ENCODE measurements around the gene PTPRN2. TPM values are rescaled to one million over a fixed set of nuclear protein-coding genes. Genes with fewer than 3 reads are reported as not detected.

The PTPRN2 gene
- total RNA-seq, 1 donor from 2014 or later, result 32.2 TPM

GRCh38 chr7:157954901-157955300 lies 632.7 kb downstream of the PTPRN2 start:
- DNase-seq (ENCODE audit: low read depth, low spot score), result no peak
- TF ChIP-seq CTCF (conservative IDR thresholded peaks at IDR 0.05), result no peak

DNA sequence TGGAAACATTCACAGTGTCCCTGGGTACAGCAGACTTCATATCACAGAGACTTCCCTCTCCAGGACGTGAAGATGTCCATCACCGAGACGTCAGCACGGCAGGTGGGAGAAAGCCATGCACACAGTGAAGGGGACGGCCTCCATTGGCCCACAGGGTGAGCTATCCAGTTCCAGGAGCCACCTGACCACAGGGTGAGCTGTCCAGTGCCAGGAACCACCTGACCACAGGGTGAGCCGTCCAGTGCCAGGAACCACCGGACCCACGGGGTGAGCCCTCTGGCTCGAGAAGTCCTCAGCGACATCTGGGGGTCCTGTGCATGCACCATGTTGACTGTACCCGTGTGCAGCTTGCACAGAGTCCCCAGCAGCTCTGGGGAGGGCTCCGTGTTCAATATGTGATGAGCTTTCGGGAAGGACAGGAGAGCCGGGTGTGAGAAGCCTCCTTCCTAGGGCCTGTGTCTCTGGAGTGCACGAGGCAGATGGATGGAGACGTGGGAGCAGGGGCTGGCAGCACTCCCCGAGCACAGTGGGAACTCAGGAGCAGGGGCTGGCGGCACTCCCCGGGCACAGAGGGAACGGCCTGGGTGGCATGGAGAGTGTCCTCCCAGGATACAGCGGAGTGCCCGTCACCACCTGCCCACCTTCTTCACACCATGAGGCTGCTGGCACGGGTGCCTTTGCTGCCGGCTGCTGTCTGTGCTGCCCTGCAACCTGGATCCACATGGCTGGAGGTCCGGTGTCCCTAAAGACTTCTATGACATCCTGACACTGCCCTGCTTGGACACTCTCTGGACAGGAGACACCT lies 634.6 kb downstream of the PTPRN2 start:
- no peak for TF ChIP-seq CTCF (conservative IDR thresholded peaks at IDR 0.05)
- Mint-ChIP-seq H3K27ac (ENCODE audit: unreplicated experiment) (peak overlapping the region; percentile 71), H3K4me1 (no peaks in the 10 kb centered on the region), H3K4me3 (no peak overlapping the region), H3K36me3 (ENCODE audit: low read depth) (peaks cover 12% of the 10 kb centered on the region), H3K9me3 (peaks cover 5% of the 10 kb centered on the region), H3K27me3 (ENCODE audit: low read depth) (peaks cover 5% of the 10 kb centered on the region)
- DNase-seq (ENCODE audit: low read depth, low spot score), result no peak

More at GRCh38 chr7:157954901-157955300, 632.7 kb downstream of the PTPRN2 start:
- Mint-ChIP-seq H3K36me3 (ENCODE audit: low read depth) (peaks cover 5% of the 10 kb centered on the region), H3K27ac (ENCODE audit: unreplicated experiment) (no peak overlapping the region), H3K9me3 (peaks cover 3% of the 10 kb centered on the region), H3K4me1 (no peaks in the 10 kb centered on the region), H3K27me3 (ENCODE audit: low read depth) (peaks cover 8% of the 10 kb centered on the region), H3K4me3 (no peak overlapping the region)

- Mint-ChIP-seq H3K27ac (ENCODE audit: unreplicated experiment) (peak overlapping the region; percentile 83), H3K9me3 (peaks cover 10% of the 10 kb centered on the region), H3K27me3 (ENCODE audit: low read depth) (peaks cover 5% of the 10 kb centered on the region), H3K36me3 (ENCODE audit: low read depth) (peaks cover 17% of the 10 kb centered on the region), H3K4me3 (no peak overlapping the region), H3K4me1 (no peaks in the 10 kb centered on the region)
- no peak for DNase-seq (ENCODE audit: low read depth, low spot score)
- TF ChIP-seq CTCF (conservative IDR thresholded peaks at IDR 0.05), result no peak
These were observed 635.5 kb downstream of the PTPRN2 start for GRCh38 chr7:157952050-157952667.

DNA sequence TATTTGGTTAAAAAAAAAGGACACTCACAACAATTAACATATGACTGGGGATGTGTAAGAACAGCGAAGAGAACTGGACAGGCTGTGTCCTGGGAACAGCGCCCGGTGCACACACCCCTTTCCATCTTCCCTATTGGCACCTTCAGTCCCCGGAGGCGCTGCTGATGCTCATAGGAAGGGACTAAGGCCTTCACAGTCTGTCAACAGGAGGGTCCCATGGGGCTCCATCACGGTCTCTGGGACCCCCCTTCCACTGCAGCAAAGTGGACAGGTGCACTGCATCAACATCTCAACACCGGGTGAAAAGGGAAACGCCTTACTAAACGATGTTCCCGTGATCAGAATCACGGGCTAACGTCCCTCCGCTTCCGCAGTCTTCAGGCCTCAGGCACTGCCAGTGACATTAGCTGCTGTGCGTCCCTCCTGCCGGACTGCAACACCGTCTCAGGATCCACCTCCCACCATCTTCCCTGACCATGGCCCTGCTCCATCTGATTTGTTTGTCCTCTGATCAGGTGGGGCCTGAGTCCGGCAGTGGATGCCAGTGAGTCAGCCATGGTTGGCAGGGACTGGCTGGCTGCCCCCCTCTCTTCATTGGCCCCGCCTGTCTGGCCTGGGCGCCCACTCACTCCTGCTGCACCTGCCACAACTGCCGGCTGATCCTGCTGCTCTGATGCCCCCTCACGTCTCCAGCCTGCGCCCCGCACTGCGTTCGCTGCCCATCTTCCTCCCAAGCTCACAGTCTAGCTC lies 636.1 kb downstream of the PTPRN2 start:
- peaks cover 18% of the 10 kb centered on the region for H3K36me3 Mint-ChIP-seq (ENCODE audit: low read depth)
- peaks cover 5% of the 10 kb centered on the region for H3K27me3 Mint-ChIP-seq (ENCODE audit: low read depth)
- no peak for DNase-seq (ENCODE audit: low read depth, low spot score)
- no peaks in the 10 kb centered on the region for H3K4me1 Mint-ChIP-seq
- no peak for TF ChIP-seq CTCF (conservative IDR thresholded peaks at IDR 0.05)
- H3K27ac Mint-ChIP-seq (ENCODE audit: unreplicated experiment), result peak overlapping the region; percentile 83
- H3K4me3 Mint-ChIP-seq, result no peak overlapping the region
- H3K9me3 Mint-ChIP-seq, result peaks cover 12% of the 10 kb centered on the region

DNA sequence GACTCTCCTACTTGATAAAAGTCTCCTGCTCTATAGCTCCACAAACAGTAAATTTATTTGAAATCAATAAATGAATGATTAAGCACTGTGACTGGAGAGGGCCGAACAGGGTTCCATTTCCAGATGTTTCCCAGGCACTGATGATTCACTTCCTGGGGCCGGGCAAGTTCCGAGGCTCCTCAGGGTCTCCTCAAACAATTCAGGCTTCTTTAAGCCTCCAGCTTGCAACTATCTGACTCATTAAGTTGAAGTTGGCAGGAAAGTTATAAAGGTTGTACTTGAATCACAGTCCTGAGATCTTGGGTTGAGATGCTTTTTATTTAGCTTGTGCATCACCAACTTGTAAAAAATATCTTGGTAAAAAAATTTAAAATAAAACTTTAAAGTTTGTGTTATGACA lies 637.9 kb downstream of the PTPRN2 start:
- no peak overlapping the region for H3K4me3 Mint-ChIP-seq
- H3K9me3 Mint-ChIP-seq, result peaks cover 13% of the 10 kb centered on the region

More for the DNA sequence above, 637.9 kb downstream of the PTPRN2 start:
- Mint-ChIP-seq H3K27ac (ENCODE audit: unreplicated experiment) (no peak overlapping the region), H3K27me3 (ENCODE audit: low read depth) (no peaks in the 10 kb centered on the region), H3K36me3 (ENCODE audit: low read depth) (peaks cover 20% of the 10 kb centered on the region), H3K4me1 (no peaks in the 10 kb centered on the region)
- no peak for DNase-seq (ENCODE audit: low read depth, low spot score)
- no peak for TF ChIP-seq CTCF (conservative IDR thresholded peaks at IDR 0.05)
